Body of pancreas (tissue), 4 donors: Measurements from ENCODE around the gene IL15RA. TPM values are rescaled to one million over a fixed set of nuclear protein-coding genes. Genes with fewer than 3 reads are reported as not detected.

Experiments used
- ATAC-seq: fragments of 150-250 bp; one replicate; pipeline ENCODE4 v1.9.1; 2016
- DNase-seq, 4 donors: peaks; one replicate each; pipeline ENCODE4 v3.0.0-alpha.2; 2019
- H3K27ac ChIP-seq, 4 donors: fragments of 200-600 bp; sonication (generic); 1 replicate in 3 of 4; 2 replicates in 1 of 4; pipeline versions ENCODE4 v1.5.1 to v1.6.1; 2016 to 2019; ENCODE audit warnings: mild to moderate bottlenecking in 1 of 4, mixed read lengths in 1 of 4, moderate library complexity in 1 of 4
- H3K27me3 ChIP-seq, 2 donors: fragments of 200-600 bp; sonication (generic); one replicate each; pipeline ENCODE4 v1.6.0; 2016; ENCODE audit warnings: mild to moderate bottlenecking in 1 of 2
- H3K36me3 ChIP-seq, 2 donors: fragments of 200-600 bp; sonication (generic); replicated peaks in 1 of 2; 2 replicates each; pipeline ENCODE4 v1.5.1; 2016; ENCODE audit warnings: low read depth in 2 of 2; ENCODE audit not compliant: insufficient read depth in 1 of 2
- H3K4me1 ChIP-seq: fragments of 200-600 bp; sonication (generic); one replicate; pipeline ENCODE4 v1.6.0; 2016
- H3K4me3 ChIP-seq, 2 donors: fragments of 200-600 bp; sonication (generic); 1 replicate in 1 of 2; 2 replicates in 1 of 2; pipeline ENCODE4 v1.5.1; 2016 to 2019
- H3K9me3 ChIP-seq, 3 donors: fragments of 200-600 bp; sonication (generic); 1 replicate in 2 of 3; 2 replicates in 1 of 3; pipeline ENCODE4 v1.5.1; 2016
- POLR2A ChIP-seq, 3 donors: fragments of 450-650 bp; IDR thresholded peaks; one replicate each; pipeline ENCODE4 v1.6.1; 2016; ENCODE audit warnings: antibody characterized with exemption in 3 of 3, mild to moderate bottlenecking in 2 of 3
- WGBS, 2 donors: methylation state at CpG; one replicate each; pipeline ENCODE4 v1.1.5; 2017; 5-methylcytosine and 5-hydroxymethylcytosine counted together
- intact Hi-C: fragments of 100-400 bp; cut with DNase I; formaldehyde crosslinking; loops from one replicate; pipeline ENCODE4 v1.15.1; 2023
- total RNA-seq, 2 donors: library from RNA; depleted of rRNA; stranded (reverse); fragments of >200 nt; gene quantifications; one replicate each; pipeline ENCODE4 v1.1.0, GENCODE V29; 2016
- TF ChIP-seq, protein P1 (sequence below), 7 experiments: fragments of 450-650 bp in 4 of 7; fragments of 200-600 bp in 3 of 7; sonication (generic) in 3 of 7; IDR thresholded peaks; one replicate each; pipeline ENCODE4 v1.5.1; 2016 to 2019; ENCODE audit warnings: antibody characterized with exemption in 7 of 7

The IL15RA gene
- total RNA-seq, 2 donors from 2014 or later: 14.3 to 15.5 TPM

GRCh38 chr10:6022660-6023059 is 45.3 kb upstream of the IL15RA start:
- no peak for TF ChIP-seq POLR2A (IDR thresholded peaks at IDR 0.05)
- TF ChIP-seq, protein P1, sequence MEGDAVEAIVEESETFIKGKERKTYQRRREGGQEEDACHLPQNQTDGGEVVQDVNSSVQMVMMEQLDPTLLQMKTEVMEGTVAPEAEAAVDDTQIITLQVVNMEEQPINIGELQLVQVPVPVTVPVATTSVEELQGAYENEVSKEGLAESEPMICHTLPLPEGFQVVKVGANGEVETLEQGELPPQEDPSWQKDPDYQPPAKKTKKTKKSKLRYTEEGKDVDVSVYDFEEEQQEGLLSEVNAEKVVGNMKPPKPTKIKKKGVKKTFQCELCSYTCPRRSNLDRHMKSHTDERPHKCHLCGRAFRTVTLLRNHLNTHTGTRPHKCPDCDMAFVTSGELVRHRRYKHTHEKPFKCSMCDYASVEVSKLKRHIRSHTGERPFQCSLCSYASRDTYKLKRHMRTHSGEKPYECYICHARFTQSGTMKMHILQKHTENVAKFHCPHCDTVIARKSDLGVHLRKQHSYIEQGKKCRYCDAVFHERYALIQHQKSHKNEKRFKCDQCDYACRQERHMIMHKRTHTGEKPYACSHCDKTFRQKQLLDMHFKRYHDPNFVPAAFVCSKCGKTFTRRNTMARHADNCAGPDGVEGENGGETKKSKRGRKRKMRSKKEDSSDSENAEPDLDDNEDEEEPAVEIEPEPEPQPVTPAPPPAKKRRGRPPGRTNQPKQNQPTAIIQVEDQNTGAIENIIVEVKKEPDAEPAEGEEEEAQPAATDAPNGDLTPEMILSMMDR (IDR thresholded peaks at IDR 0.05): no peak
- Histone ChIP-seq H3K27ac (no peak overlapping the region), H3K27me3 (no peaks in the 10 kb centered on the region), H3K4me3 (no peak overlapping the region), H3K4me1 (no peaks in the 10 kb centered on the region), H3K9me3 (no peaks in the 10 kb centered on the region), H3K36me3 (no peaks in the 10 kb centered on the region)
- no peak for DNase-seq
- ATAC-seq: no peak
- intact Hi-C loops: no loop called here
- WGBS, 2 donors: 47 to 65% methylated on average over 3 of the region's 3 CpGs

DNA sequence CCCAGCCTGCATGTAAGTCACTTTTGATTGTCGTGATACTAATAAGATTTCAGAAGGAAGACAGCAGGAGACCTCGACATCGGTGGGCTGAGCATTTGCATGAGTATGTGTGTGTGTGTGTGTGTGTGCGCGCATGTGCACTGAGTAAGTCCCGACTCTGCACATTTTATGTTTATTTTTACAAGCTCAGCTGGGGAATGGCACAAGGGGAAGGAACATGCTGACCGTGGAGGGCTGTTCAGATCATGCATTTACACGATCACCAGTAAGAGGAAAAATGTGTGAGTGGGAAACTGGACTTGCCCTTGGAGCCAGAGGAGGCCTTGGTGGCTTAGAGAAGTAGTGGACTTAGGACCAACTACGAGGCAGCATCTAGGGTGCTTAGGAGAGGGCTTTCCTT is 43.5 kb upstream of the IL15RA start:
- 68 to 77% methylated on average over 9 of the region's 9 CpGs for WGBS, 2 donors
- no peak for ATAC-seq
- peak in 1 of 4 donors; percentile 18 for DNase-seq
- Histone ChIP-seq H3K9me3 (no peaks in the 10 kb centered on the region), H3K27me3 (no peaks in the 10 kb centered on the region), H3K36me3 (no peaks in the 10 kb centered on the region), H3K27ac (no peak overlapping the region), H3K4me1 (no peaks in the 10 kb centered on the region), H3K4me3 (no peak overlapping the region)
- intact Hi-C loops: no loop called here
- TF ChIP-seq, protein P1 (IDR thresholded peaks at IDR 0.05): no peak
- TF ChIP-seq POLR2A (IDR thresholded peaks at IDR 0.05): no peak

DNA sequence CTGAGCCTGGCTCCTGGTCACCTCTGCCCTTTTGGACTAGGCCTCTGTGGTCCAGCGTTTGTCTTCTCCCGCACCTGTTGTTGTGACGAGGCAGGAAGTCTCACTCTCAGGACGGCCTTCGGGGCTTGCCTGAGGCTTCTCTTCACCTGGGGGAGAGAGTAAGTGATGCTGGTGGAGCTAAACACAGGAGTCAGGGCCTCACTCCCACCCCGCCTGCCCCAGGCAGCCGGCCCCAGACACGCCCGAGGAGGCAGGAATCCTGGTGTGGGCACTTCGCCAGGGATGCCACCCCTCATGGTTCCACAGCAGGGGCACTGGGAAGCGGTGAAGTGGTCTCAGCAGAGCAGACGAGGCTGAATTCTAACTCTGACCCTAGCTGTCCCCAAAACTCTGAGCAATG is 42.5 kb upstream of the IL15RA start:
- no peaks in the 10 kb centered on the region for H3K9me3 ChIP-seq
- no peak for TF ChIP-seq POLR2A (IDR thresholded peaks at IDR 0.05)
- TF ChIP-seq, protein P1 (IDR thresholded peaks at IDR 0.05): no peak
- 77 to 78% methylated on average over 7 to 12 of the region's 12 CpGs for WGBS, 2 donors
- DNase-seq (no peak), ATAC-seq (no peak)
- H3K4me1 ChIP-seq: no peaks in the 10 kb centered on the region
- H3K36me3 ChIP-seq: no peaks in the 10 kb centered on the region
- intact Hi-C loops: no loop called here
- no peaks in the 10 kb centered on the region for H3K27me3 ChIP-seq
- H3K4me3 ChIP-seq: no peak overlapping the region
- H3K27ac ChIP-seq: no peak overlapping the region

GRCh38 chr10:6019010-6019782 is 41.9 kb upstream of the IL15RA start:
- intact Hi-C loops: no loop called here
- TF ChIP-seq POLR2A (IDR thresholded peaks at IDR 0.05): no peak
- TF ChIP-seq, protein P1 (IDR thresholded peaks at IDR 0.05): no peak
- H3K4me3 ChIP-seq: no peak overlapping the region
- no peak for DNase-seq
- ATAC-seq: no peak
- WGBS, 2 donors: 83 to 89% methylated on average over 6 of the region's 6 CpGs
- no peaks in the 10 kb centered on the region for H3K9me3 ChIP-seq
- H3K36me3 ChIP-seq: no peaks in the 10 kb centered on the region
- H3K27ac ChIP-seq: peak overlapping the region in 1 of 4 donors; percentile 56
- no peaks in the 10 kb centered on the region for H3K4me1 ChIP-seq
- no peaks in the 10 kb centered on the region for H3K27me3 ChIP-seq

- peak overlapping the region in 1 of 4 donors; percentile 56 for H3K27ac ChIP-seq
- intact Hi-C loops: no loop called here
Observed at GRCh38 chr10:6018422-6018821, 41.1 kb upstream of the IL15RA start.

More at GRCh38 chr10:6018422-6018821, 41.1 kb upstream of the IL15RA start:
- Histone ChIP-seq H3K4me1 (no peaks in the 10 kb centered on the region), H3K9me3 (no peaks in the 10 kb centered on the region), H3K4me3 (no peak overlapping the region), H3K27me3 (no peaks in the 10 kb centered on the region), H3K36me3 (no peaks in the 10 kb centered on the region)
- 60 to 71% methylated on average over 5 of the region's 5 CpGs for WGBS, 2 donors
- no peak for TF ChIP-seq POLR2A (IDR thresholded peaks at IDR 0.05)
- TF ChIP-seq, protein P1 (IDR thresholded peaks at IDR 0.05): no peak
- DNase-seq: peak in 2 of 4 donors; percentile 18 to 49
- peak; percentile 39 for ATAC-seq
